Osteoblast (primary cell): ENCODE results near the gene RNF224. TPM values are rescaled to one million over a fixed set of nuclear protein-coding genes. Genes with fewer than 3 reads are reported as not detected.

Experiments used
- DNase-seq: peaks from one replicate; pipeline ENCODE4 v3.0.0; 2011; ENCODE audit warnings: low spot score, mixed read lengths; ENCODE audit not compliant: insufficient read length; ENCODE audit errors: missing footprints
- H2AFZ ChIP-seq: 2 replicates; pipeline ENCODE4 v1.6.0; 2011; ENCODE audit warnings: mild to moderate bottlenecking, low read length
- H3K27ac ChIP-seq: 2 replicates; pipeline ENCODE4 v1.5.1; 2011; ENCODE audit warnings: mild to moderate bottlenecking, low read depth, low read length, moderate library complexity
- H3K27me3 ChIP-seq: 2 replicates; pipeline ENCODE4 v1.6.0; 2012; ENCODE audit warnings: mild to moderate bottlenecking, control low read depth, inconsistent platforms, low read length, moderate library complexity; ENCODE audit not compliant: insufficient read depth
- H3K36me3 ChIP-seq: 2 replicates; pipeline ENCODE4 v1.5.1; 2011; ENCODE audit warnings: mild to moderate bottlenecking, low read length, control low read depth, moderate library complexity; ENCODE audit not compliant: insufficient read depth
- H3K4me1 ChIP-seq: 2 replicates; pipeline ENCODE4 v1.5.1; 2011; ENCODE audit warnings: mild to moderate bottlenecking, low read length, control low read depth, moderate library complexity; ENCODE audit not compliant: insufficient read depth
- H3K4me2 ChIP-seq: 2 replicates; pipeline ENCODE4 v1.6.0; 2011; ENCODE audit warnings: mild to moderate bottlenecking, low read length; ENCODE audit not compliant: insufficient read depth
- H3K4me3 ChIP-seq: fragments of 200-600 bp; sonication (generic); 3 replicates; pipeline ENCODE4 v1.5.1; 2012; ENCODE audit warnings: mild to moderate bottlenecking, low read length, inconsistent platforms; ENCODE audit not compliant: insufficient read depth
- H3K79me2 ChIP-seq: 2 replicates; pipeline ENCODE4 v1.6.0; 2012; ENCODE audit warnings: mild to moderate bottlenecking, low read length, control low read depth, inconsistent platforms; ENCODE audit not compliant: insufficient read depth
- H3K9me3 ChIP-seq: 2 replicates; pipeline ENCODE4 v1.5.1; 2011; ENCODE audit warnings: low read depth, low read length, control low read depth
- H4K20me1 ChIP-seq: 2 replicates; pipeline ENCODE4 v1.6.0; 2012; ENCODE audit warnings: mild to moderate bottlenecking, low read length, control low read depth; ENCODE audit not compliant: insufficient read depth
- total RNA-seq: library from RNA; depleted of rRNA; stranded (reverse); fragments of >200 nt; gene quantifications from 2 replicates; pipeline ENCODE4 v1.2.3, GENCODE V29; 2012
- TF ChIP-seq, protein P1 (sequence below): IDR thresholded peaks from 2 replicates; pipeline ENCODE4 v1.5.1; 2011; ENCODE audit warnings: mild to moderate bottlenecking, low read depth, low read length, moderate library complexity; ENCODE audit errors: extremely low read depth

Gene RNF224
- total RNA-seq, 1 donor, result under 0.01 TPM

DNA sequence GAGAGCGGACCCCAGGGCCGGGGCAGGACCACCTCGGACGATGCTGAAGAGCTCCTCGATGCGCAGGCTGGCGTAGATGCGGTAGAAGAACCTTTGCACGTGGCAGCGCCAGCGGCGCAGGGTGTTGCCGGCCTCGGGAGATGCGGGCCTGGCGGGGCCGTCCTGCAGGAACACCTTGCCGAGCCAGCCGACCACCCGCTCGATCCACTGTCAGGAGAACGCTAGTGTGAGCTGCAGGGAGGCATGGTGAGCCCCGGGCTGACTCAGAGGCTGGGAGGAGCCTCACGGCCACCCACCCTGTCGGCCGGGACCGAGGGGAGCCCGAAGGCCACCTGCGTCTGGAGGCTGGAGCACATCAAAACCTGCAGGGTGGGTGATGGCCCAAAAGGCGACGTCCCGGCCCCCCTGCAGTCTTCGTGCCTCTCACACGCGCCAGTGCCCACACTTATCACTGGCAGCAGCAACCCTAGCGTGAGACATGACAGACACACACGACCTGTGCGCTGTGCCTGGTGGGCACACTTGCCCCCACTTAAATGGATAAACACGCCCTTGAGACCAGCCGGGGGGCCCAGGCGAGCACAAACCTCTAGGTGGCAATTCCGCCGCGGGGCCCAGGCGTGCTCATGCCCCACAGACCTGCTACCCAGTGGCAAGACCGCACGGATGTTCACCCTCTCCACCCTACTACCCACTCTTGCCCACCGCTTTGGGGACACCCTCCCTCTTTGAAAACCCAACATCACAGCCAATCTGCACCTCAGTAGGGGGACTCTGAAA is 42.2 kb upstream of the RNF224 start:
- TF ChIP-seq, protein P1, sequence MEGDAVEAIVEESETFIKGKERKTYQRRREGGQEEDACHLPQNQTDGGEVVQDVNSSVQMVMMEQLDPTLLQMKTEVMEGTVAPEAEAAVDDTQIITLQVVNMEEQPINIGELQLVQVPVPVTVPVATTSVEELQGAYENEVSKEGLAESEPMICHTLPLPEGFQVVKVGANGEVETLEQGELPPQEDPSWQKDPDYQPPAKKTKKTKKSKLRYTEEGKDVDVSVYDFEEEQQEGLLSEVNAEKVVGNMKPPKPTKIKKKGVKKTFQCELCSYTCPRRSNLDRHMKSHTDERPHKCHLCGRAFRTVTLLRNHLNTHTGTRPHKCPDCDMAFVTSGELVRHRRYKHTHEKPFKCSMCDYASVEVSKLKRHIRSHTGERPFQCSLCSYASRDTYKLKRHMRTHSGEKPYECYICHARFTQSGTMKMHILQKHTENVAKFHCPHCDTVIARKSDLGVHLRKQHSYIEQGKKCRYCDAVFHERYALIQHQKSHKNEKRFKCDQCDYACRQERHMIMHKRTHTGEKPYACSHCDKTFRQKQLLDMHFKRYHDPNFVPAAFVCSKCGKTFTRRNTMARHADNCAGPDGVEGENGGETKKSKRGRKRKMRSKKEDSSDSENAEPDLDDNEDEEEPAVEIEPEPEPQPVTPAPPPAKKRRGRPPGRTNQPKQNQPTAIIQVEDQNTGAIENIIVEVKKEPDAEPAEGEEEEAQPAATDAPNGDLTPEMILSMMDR, result no peak
- H4K20me1 ChIP-seq, result peaks cover 22% of the 10 kb centered on the region
- no peaks in the 10 kb centered on the region for H3K27me3 ChIP-seq
- H3K27ac ChIP-seq, result no peak overlapping the region
- peaks cover 23% of the 10 kb centered on the region for H3K4me1 ChIP-seq
- no peaks in the 10 kb centered on the region for H3K9me3 ChIP-seq
- no peak overlapping the region for H3K4me3 ChIP-seq
- H3K4me2 ChIP-seq, result no peak overlapping the region
- DNase-seq, result no peak
- H2AFZ ChIP-seq, result no peak overlapping the region
- peaks cover 30% of the 10 kb centered on the region for H3K36me3 ChIP-seq
- H3K79me2 ChIP-seq, result peaks cover 40% of the 10 kb centered on the region

DNA sequence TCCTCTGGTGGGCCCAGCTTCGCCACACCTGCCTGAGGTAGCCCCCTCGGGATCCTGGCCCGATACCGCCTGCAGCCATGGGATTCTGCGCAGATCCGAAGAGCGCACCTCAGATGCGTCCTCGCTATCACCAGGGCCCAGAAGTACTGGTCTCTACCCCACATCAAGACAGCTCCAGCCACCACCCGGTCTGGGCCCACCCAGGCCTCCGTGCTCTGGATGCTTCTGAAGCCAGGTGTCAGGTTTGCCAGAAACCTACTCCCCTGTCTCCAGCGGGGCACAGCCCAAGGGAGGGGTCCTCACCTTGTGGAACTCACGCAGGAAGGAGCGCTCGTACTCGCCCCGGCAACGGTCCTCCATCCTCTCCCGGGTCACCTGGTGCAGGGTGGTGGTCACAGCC is 41.4 kb upstream of the RNF224 start:
- Histone ChIP-seq H3K4me1 (peaks cover 23% of the 10 kb centered on the region), H3K27ac (no peak overlapping the region), H3K9me3 (no peaks in the 10 kb centered on the region), H3K4me3 (no peak overlapping the region), H2AFZ (no peak overlapping the region), H3K36me3 (peaks cover 32% of the 10 kb centered on the region), H4K20me1 (peaks cover 22% of the 10 kb centered on the region), H3K79me2 (peaks cover 49% of the 10 kb centered on the region), H3K27me3 (no peaks in the 10 kb centered on the region), H3K4me2 (no peak overlapping the region)
- no peak for DNase-seq
- TF ChIP-seq, protein P1, result no peak

DNA sequence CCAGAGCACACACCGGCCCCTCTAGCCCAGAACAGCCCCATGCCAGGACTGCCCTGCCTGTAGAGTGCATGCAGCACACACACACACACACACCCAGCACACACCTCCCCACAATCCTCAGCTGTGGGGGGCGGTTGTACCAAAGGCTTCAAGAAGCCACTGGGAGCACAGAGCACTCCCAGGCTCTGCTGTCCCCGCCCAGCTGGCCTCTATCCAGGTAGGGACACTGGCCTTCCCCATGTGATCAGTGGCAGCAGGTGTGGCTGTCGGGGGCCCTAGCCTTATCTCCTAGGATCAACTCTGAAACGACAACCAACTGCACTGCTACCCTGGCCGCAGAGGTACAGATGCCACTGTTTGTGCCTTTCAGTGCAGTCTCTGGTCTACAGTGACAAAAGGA is 40.9 kb upstream of the RNF224 start:
- no peak overlapping the region for H2AFZ ChIP-seq
- no peak overlapping the region for H3K4me2 ChIP-seq
- no peaks in the 10 kb centered on the region for H3K27me3 ChIP-seq
- H3K27ac ChIP-seq, result no peak overlapping the region
- H3K4me1 ChIP-seq, result peaks cover 23% of the 10 kb centered on the region
- H3K9me3 ChIP-seq, result no peaks in the 10 kb centered on the region
- peaks cover 53% of the 10 kb centered on the region for H3K79me2 ChIP-seq
- TF ChIP-seq, protein P1, result no peak
- H4K20me1 ChIP-seq, result peaks cover 22% of the 10 kb centered on the region
- H3K36me3 ChIP-seq, result peaks cover 36% of the 10 kb centered on the region
- H3K4me3 ChIP-seq, result no peak overlapping the region
- DNase-seq, result no peak

DNA sequence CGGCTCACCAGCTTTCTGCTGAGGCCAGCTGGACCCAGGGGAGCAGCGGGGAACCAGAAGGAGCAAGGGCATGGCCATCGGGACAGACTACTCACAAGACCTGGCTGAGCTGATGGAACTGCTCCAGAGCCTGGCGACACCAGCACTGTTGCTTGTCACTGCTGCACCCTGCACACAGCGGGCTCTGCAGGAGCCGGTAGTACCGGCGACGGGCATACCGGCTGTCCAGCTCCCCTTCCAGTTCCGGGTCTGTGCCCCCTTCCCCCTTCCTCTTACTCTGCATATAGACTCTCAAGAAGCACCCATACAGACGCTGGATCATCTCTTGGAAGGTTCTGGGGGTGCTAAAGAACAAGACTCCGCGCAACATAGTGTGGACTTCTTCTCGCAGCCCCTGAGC is 39.9 kb upstream of the RNF224 start:
- H4K20me1 ChIP-seq, result peaks cover 22% of the 10 kb centered on the region
- H3K36me3 ChIP-seq, result peaks cover 33% of the 10 kb centered on the region
- peak overlapping the region; percentile 97 for H3K4me3 ChIP-seq
- TF ChIP-seq, protein P1, result no peak
- peaks cover 60% of the 10 kb centered on the region for H3K79me2 ChIP-seq
- no peak overlapping the region for H2AFZ ChIP-seq
- no peak overlapping the region for H3K27ac ChIP-seq
- H3K4me2 ChIP-seq, result peak overlapping the region; percentile 93
- H3K27me3 ChIP-seq, result no peaks in the 10 kb centered on the region
- no peak for DNase-seq
- H3K4me1 ChIP-seq, result peaks cover 23% of the 10 kb centered on the region
- no peaks in the 10 kb centered on the region for H3K9me3 ChIP-seq
